K562 (cell line): ENCODE data around the gene MTMR12. TPM values are rescaled to one million over a fixed set of nuclear protein-coding genes. Genes with fewer than 3 reads are reported as not detected.

ENCODE experiments used
- ATAC-seq: fragments of 200-7000 bp; cut with Tn5 transposase; 3 replicates; pipeline ENCODE4 v1.9.1; 2020; ENCODE audit warnings: moderate library complexity
- BruUV-seq: library from RNA; stranded (reverse); fragments of 400-500 nt; replicated peaks from 2 replicates; lab custom pipeline; 2021; lab: Mats Ljungman, UMichigan
- CTCF ChIA-PET: fragments of 300-600 bp; formaldehyde crosslinking; extraction: SDS; loops from one replicate; lab custom pipeline; 2021; ENCODE audit warnings: low intra/inter-chr PET ratio; lab: Yijun Ruan, JAX
- POLR2A ChIA-PET: fragments of 300-600, 350-650 bp; sonication (Branson Sonifier 250); formaldehyde crosslinking; extraction: SDS; loops from one replicate; lab custom pipeline; 2021; ENCODE audit warnings: antibody characterized with exemption, inconsistent platforms; lab: Yijun Ruan, JAX
- DNase-seq, 4 experiments: peaks; one replicate each; pipeline versions ENCODE4 v3.0.0 to v3.0.0-alpha.2; 2011 to 2018; ENCODE audit warnings: low spot score in 3 of 4, mixed read lengths in 3 of 4; ENCODE audit errors: extremely low read depth in 1 of 4
- FAIRE-seq: peaks from 2 replicates; lab custom pipeline; 2011; peaks lifted over from hg19 to GRCh38; lab: Jason Lieb, UNC
- H2AFZ ChIP-seq: 2 replicates; pipeline ENCODE4 v1.6.0; 2011; ENCODE audit warnings: low read depth, low read length, control low read depth, inconsistent platforms
- H3K27ac ChIP-seq: fragments of 200-600 bp; 3 replicates; pipeline ENCODE4 v1.8.0; 2011; ENCODE audit warnings: low read depth, mild to moderate bottlenecking, control low read depth, inconsistent platforms, low read length, moderate library complexity, mixed read lengths; ENCODE audit errors: extremely low read depth
- H3K27me3 ChIP-seq, 2 experiments: fragments of 300-600 bp in 1 of 2; 2 replicates in 1 of 2; 3 replicates in 1 of 2; pipeline versions ENCODE4 v1.6.0 to v1.8.0; 2011; ENCODE audit warnings: inconsistent platforms in 2 of 2, low read length in 2 of 2, mild to moderate bottlenecking in 1 of 2, mixed read lengths in 1 of 2, moderate library complexity in 1 of 2; ENCODE audit not compliant: control insufficient read depth in 2 of 2, insufficient read depth in 2 of 2
- H3K36me3 ChIP-seq: fragments of 300-600 bp; 3 replicates; pipeline ENCODE4 v1.8.0; 2011; ENCODE audit warnings: mild to moderate bottlenecking, low read length, inconsistent platforms; ENCODE audit not compliant: control insufficient read depth, insufficient read depth
- H3K4me1 ChIP-seq, 2 experiments: fragments of 200-600 bp in 1 of 2; replicated peaks in 1 of 2; 2 replicates in 1 of 2; 3 replicates in 1 of 2; pipeline versions ENCODE4 v1.5.1 to v1.8.0; 2011; ENCODE audit warnings: inconsistent platforms in 2 of 2, low read length in 2 of 2, mild to moderate bottlenecking in 1 of 2, mixed read lengths in 1 of 2, moderate library complexity in 1 of 2; ENCODE audit not compliant: control insufficient read depth in 2 of 2, insufficient read depth in 2 of 2
- H3K4me2 ChIP-seq: 2 replicates; pipeline ENCODE4 v1.6.1; 2011; ENCODE audit warnings: low read length, control low read depth, inconsistent platforms, mixed read lengths; ENCODE audit not compliant: insufficient read depth
- H3K4me3 ChIP-seq: fragments of 200-600 bp; sonication (generic), shearing (Covaris generic); 2 replicates; pipeline ENCODE4 v1.5.1; 2016; ENCODE audit warnings: control low read depth, inconsistent platforms
- H3K79me2 ChIP-seq: fragments of 200-600 bp; 3 replicates; pipeline ENCODE4 v1.8.0; 2011; ENCODE audit warnings: low read length, inconsistent platforms; ENCODE audit not compliant: control insufficient read depth, insufficient read depth
- H3K9ac ChIP-seq, 2 experiments: 2 replicates each; pipeline versions ENCODE4 v1.6.0 to v1.6.1; 2011; ENCODE audit warnings: low read depth in 2 of 2, low read length in 2 of 2, control low read depth in 1 of 2, inconsistent platforms in 1 of 2, mild to moderate bottlenecking in 1 of 2, mixed read lengths in 1 of 2; ENCODE audit not compliant: insufficient read depth in 1 of 2
- H3K9me1 ChIP-seq: one replicate; pipeline ENCODE4 v1.6.0; 2011; ENCODE audit warnings: inconsistent platforms, mild to moderate bottlenecking, low read length, moderate library complexity; ENCODE audit not compliant: control insufficient read depth, insufficient read depth
- H3K9me3 ChIP-seq: replicated peaks from 2 replicates; pipeline ENCODE4 v1.5.1; 2011; ENCODE audit warnings: low read depth, low read length, inconsistent platforms; ENCODE audit not compliant: control insufficient read depth, insufficient read depth
- H4K20me1 ChIP-seq: replicated peaks from 2 replicates; pipeline ENCODE4 v1.6.1; 2011; ENCODE audit warnings: low read length, inconsistent platforms, mixed read lengths; ENCODE audit not compliant: control insufficient read depth, insufficient read depth
- ARID2 ChIP-seq: fragments of 450-650 bp; IDR thresholded peaks from 2 replicates; pipeline ENCODE4 v1.6.1; 2017; ENCODE audit warnings: antibody characterized with exemption, mild to moderate bottlenecking
- CBX3 ChIP-seq, 2 experiments: IDR thresholded peaks; 1 replicate in 1 of 2; 2 replicates in 1 of 2; pipeline ENCODE4 v1.6.1; 2012; ENCODE audit warnings: inconsistent platforms in 2 of 2, low read length in 2 of 2, borderline replicate concordance in 1 of 2, control low read depth in 1 of 2
- MAFF ChIP-seq: IDR thresholded peaks from 2 replicates; pipeline ENCODE4 v1.6.1; 2012; ENCODE audit warnings: low read length, improper control_type of control experiment
- MEIS2 ChIP-seq: fragments of 450-650 bp; IDR thresholded peaks from 2 replicates; pipeline ENCODE4 v1.6.1; 2014; ENCODE audit warnings: mild to moderate bottlenecking; ENCODE audit not compliant: partially characterized antibody
- PRMT5 ChIP-seq: sonication (generic); formaldehyde crosslinking; IDR thresholded peaks from 2 replicates; pipeline ENCODE4 v1.5.0; 2020; ENCODE audit warnings: missing genetic modification reagents
- RFX1 ChIP-seq: fragments of 450-650 bp; IDR thresholded peaks from 2 replicates; pipeline ENCODE4 v1.6.1; 2016; ENCODE audit warnings: mild to moderate bottlenecking, moderate library complexity
- SREBF1 ChIP-seq: fragments of 150-350 bp; IDR thresholded peaks from 2 replicates; pipeline ENCODE4 v1.6.1; 2014; ENCODE audit warnings: antibody characterized with exemption, low read depth, low read length, borderline replicate concordance
- TBP ChIP-seq: optimal IDR thresholded peaks from 2 replicates; pipeline ENCODE3; 2011; ENCODE audit warnings: low read depth, low read length, improper control_type of control experiment
- ZNF133 ChIP-seq: fragments of 250-450 bp; sonication (Bioruptor Pico); IDR thresholded peaks from 2 replicates; pipeline ENCODE4 v1.4.0; 2020; ENCODE audit warnings: mild to moderate bottlenecking
- ZNF589 ChIP-seq: fragments of 200-800 bp; sonication (Bioruptor generic); IDR thresholded peaks from 2 replicates; pipeline ENCODE4 v1.6.1; 2016; ENCODE audit warnings: low read depth, missing genetic modification characterization, missing compliant biosample characterization
- ZNF609 ChIP-seq: sonication (generic); formaldehyde crosslinking; IDR thresholded peaks from 2 replicates; pipeline ENCODE4 v1.8.1; 2023; ENCODE audit warnings: missing genetic modification reagents, mild to moderate bottlenecking, borderline replicate concordance
- WGBS: fragments of 100-300 bp; shearing (Covaris generic); methylation state at CpG from one replicate; pipeline ENCODE4 v1.1.6; 2016; ENCODE audit warnings: low coverage, mixed read lengths; ENCODE audit not compliant: insufficient coverage; ENCODE audit errors: missing lambda C conversion rate; 5-methylcytosine and 5-hydroxymethylcytosine counted together
- in situ Hi-C: fragments of 300-500 bp; cut with MboI; formaldehyde crosslinking; loops from 4 replicates; pipeline ENCODE4 v1.15.0; 2018; ENCODE audit warnings: inconsistent platforms, mixed read lengths
- intact Hi-C: fragments of 100-400 bp; cut with micrococcal nuclease; formaldehyde crosslinking; loops from 2 replicates; pipeline ENCODE4 v1.14.2; 2022
- polyA plus RNA-seq, 8 experiments: library from polyadenylated mRNA; depleted of rRNA in 4 of 8; stranded (reverse) in 5 of 8; unstranded in 3 of 8; fragments of >200 nt; fragmentation: Nextera tagmentation in 2 of 8; fragmentation: Illumina TruSeq in 1 of 8; extraction: Ambion mirVana in 2 of 8; extraction: Trizol in 1 of 8; gene quantifications; 2 replicates each; pipeline versions ENCODE4 v1.2.1 to v1.2.3, GENCODE V29; 2011 to 2014; ENCODE audit warnings: inconsistent platforms in 1 of 8, missing spikeins in 1 of 8
- total RNA-seq, 7 experiments: library from RNA; depleted of rRNA in 6 of 7; stranded (reverse); fragments of >200 nt in 6 of 7; fragmentation: Illumina TruSeq in 2 of 7; extraction: Trizol in 2 of 7; gene quantifications; 2 replicates each; pipeline versions ENCODE4 v1.2.1 to v1.2.3, GENCODE V29; 2011 to 2021; ENCODE audit warnings: low replicate concordance in 1 of 7

The MTMR12 gene
- total and polyA plus RNA-seq, 9 of the 15 experiments (the other 6 are each of a cell fraction or from before 2014, with no cell fraction given), result 4.0 to 28.7 (median 17.1) TPM

- ChIA-PET CTCF (interaction anchor here (0.6 kb wide), 1 partner anchor 120 kb away, joined by 3 read pairs; no protein-coding TSS in a partner anchor), POLR2A (interaction anchor here (0.6 to 1.8 kb wide), 4 partner anchors 20 to 409 kb away, joined by 3 to 6 read pairs (median 4); partner anchors contain the start of gene GOLPH3)
Observed at GRCh38 chr5:32197032-32197431, 115.7 kb downstream of the MTMR12 start.

More at GRCh38 chr5:32197032-32197431, 115.7 kb downstream of the MTMR12 start:
- WGBS, result 29% methylated on average over 6 of the region's 6 CpGs
- no peaks in the 10 kb centered on the region for H4K20me1 ChIP-seq
- no peak for FAIRE-seq
- H3K36me3 ChIP-seq, result no peaks in the 10 kb centered on the region
- H3K9ac ChIP-seq, result no peak overlapping the region
- H3K4me1 ChIP-seq, result peaks cover 5 to 8% of the 10 kb centered on the region in 2 experiments; a peak in 2 of 5 replicates
- TF ChIP-seq TBP (no peak), ZNF589 (CRISPR knock-in tag) (no peak), PRMT5 (CRISPR knock-in tag) (no peak), RFX1 (no peak), SREBF1 (no peak), MAFF (no peak), MEIS2 (no peak), ZNF609 (no peak), CBX3 (IDR thresholded peaks at IDR 0.05; ENCODE audit: borderline replicate concordance in 1 of 2, low read length in 2 of 2) (no peak), ARID2 (no peak), ZNF133 (CRISPR knock-in tag) (no peak)
- TF ChIP-seq, all 486 proteins: peak for 0
- no peaks in the 10 kb centered on the region for H3K9me1 ChIP-seq
- in situ Hi-C loops, result no loop called here
- H2AFZ ChIP-seq, result no peak overlapping the region
- no peak for ATAC-seq
- no peak overlapping the region for H3K27ac ChIP-seq
- H3K79me2 ChIP-seq, result no peaks in the 10 kb centered on the region
- intact Hi-C loops, result no loop called here
- H3K4me2 ChIP-seq, result no peak overlapping the region
- no peaks in the 10 kb centered on the region for H3K9me3 ChIP-seq
- BruUV-seq, result no TSS peak
- no peak for DNase-seq
- no peak overlapping the region for H3K4me3 ChIP-seq
- peaks cover 3 to 5% of the 10 kb centered on the region in 2 experiments; a peak in 2 of 5 replicates for H3K27me3 ChIP-seq
